D721Med (cell line): ENCODE measurements around the gene FBXO21.
"Not testable (repeated sequence)": the region's sequence is repeated elsewhere in the genome, so short reads cannot be mapped to it uniquely, and the experiment has no call there.

Experiments used
- DNase-seq: peaks from one replicate; pipeline ENCODE4 v3.0.0; 2011; ENCODE audit warnings: low spot score; ENCODE audit not compliant: insufficient read length
- FAIRE-seq: peaks from 2 replicates; lab custom pipeline; 2011; peaks lifted over from hg19 to GRCh38; lab: Jason Lieb, UNC
- TF ChIP-seq, protein P1 (sequence below): IDR thresholded peaks from 2 replicates; pipeline ENCODE4 v1.5.1; 2012; ENCODE audit warnings: mild to moderate bottlenecking, control low read depth; ENCODE audit not compliant: insufficient read depth; ENCODE audit errors: missing control alignments

The FBXO21 gene

GRCh38 chr12:117097159-117097558 lies 93.1 kb downstream of the FBXO21 start:
- DNase-seq: no peak
- FAIRE-seq: no peak

GRCh38 chr12:117096501-117097042 lies 93.7 kb downstream of the FBXO21 start:
- DNase-seq (no peak), FAIRE-seq (no peak)
- TF ChIP-seq, protein P1, sequence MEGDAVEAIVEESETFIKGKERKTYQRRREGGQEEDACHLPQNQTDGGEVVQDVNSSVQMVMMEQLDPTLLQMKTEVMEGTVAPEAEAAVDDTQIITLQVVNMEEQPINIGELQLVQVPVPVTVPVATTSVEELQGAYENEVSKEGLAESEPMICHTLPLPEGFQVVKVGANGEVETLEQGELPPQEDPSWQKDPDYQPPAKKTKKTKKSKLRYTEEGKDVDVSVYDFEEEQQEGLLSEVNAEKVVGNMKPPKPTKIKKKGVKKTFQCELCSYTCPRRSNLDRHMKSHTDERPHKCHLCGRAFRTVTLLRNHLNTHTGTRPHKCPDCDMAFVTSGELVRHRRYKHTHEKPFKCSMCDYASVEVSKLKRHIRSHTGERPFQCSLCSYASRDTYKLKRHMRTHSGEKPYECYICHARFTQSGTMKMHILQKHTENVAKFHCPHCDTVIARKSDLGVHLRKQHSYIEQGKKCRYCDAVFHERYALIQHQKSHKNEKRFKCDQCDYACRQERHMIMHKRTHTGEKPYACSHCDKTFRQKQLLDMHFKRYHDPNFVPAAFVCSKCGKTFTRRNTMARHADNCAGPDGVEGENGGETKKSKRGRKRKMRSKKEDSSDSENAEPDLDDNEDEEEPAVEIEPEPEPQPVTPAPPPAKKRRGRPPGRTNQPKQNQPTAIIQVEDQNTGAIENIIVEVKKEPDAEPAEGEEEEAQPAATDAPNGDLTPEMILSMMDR: no peak

More at GRCh38 chr12:117097159-117097558, 93.1 kb downstream of the FBXO21 start:
- TF ChIP-seq, protein P1: no peak

DNA sequence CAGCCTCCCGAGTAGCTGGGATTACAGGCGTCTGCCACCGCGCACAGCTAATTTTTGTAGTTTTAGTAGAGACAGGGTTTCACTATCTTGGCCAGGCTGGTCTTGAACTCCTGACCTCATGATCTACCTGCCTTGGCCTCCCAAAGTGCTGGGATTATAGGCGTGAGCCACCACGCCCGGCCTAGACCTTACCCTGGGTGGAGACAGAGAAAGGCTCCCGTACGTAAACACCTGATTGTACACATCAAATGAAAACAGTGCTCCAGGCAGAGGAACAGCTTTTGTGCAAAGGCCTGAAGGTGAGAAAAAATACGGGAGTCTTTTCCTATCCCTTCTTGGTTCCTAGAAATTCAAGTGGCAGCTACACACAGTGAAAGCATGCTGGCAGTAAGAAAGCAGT lies 95.1 kb downstream of the FBXO21 start:
- not testable (repeated sequence) for DNase-seq, FAIRE-seq

DNA sequence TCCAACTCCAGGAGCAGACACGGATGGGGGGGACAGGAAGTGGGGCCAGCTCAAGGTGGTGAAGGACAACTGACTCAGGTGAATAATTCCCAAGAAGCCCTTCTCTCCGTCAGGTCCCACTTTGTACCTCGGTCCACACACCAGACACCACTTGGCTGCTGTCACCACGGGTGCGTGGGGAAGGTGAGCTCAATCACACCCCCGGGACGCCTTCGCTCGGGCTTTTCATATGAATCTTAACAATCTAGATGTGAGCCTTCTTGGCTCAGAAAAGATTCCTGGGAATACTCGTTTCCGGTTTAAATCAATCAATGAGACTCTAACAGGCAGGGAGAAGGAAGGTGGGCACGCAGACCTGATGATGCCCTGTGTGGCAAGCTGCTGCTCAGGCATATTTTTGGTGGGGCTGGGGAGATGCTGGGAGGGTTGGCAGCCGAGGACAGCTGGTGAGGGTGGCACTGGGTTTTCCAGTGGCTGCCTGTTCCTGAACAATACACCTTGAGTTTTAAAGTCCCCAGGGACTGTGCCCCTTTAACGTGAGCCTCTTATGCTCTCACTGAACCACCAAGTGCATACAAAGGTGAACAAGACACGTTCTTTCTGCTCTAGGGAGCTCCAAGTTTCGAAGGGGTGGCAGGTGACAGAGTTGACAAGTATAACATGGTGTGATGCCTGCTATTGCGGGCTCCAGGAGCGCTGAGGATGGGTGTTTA lies 96.2 kb downstream of the FBXO21 start:
- DNase-seq (no peak), FAIRE-seq (no peak)
- TF ChIP-seq, protein P1: no peak

GRCh38 chr12:117093431-117093830 lies 96.8 kb downstream of the FBXO21 start:
- FAIRE-seq (no peak), DNase-seq (no peak)
- TF ChIP-seq, protein P1: no peak

DNA sequence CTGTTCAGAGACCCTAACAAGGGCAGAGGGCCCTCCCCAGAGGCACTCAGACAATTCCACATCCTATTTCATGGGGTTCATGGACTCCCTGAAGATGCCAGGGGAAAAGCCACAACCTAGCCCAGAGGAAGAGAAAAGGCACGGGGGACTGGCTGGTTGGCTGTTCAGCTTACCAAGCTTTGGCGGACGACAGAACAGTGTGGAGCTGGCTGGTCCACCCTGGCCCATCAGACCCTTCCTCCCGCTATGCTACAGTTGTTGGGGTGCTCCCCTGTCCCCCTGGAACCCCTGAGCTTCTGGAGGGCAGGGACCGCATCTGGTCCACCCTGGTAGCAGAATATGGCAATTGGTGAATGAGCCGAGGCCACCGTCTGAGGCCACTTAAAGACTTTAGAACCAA lies 97.4 kb downstream of the FBXO21 start:
- TF ChIP-seq, protein P1: no peak
- FAIRE-seq: no peak
- no peak for DNase-seq

GRCh38 chr12:117092511-117092780 lies 97.8 kb downstream of the FBXO21 start:
- TF ChIP-seq, protein P1: no peak
- FAIRE-seq: no peak
- no peak for DNase-seq
